Stimulated activated CD8-positive, alpha-beta memory T cell treated with anti-CD3 and anti-CD28 coated beads, Interleukin-4, amount 100 ng/mL, for 4 hours (primary cell): ENCODE data around the gene TATDN3.
"Not testable (repeated sequence)": the region's sequence is repeated elsewhere in the genome, so short reads cannot be mapped to it uniquely, and the experiment has no call there.

Experiments
- DNase-seq, 2 donors: peaks; one replicate each; pipeline ENCODE4 v3.0.0-alpha.2; 2020; ENCODE audit warnings: low read depth in 2 of 2, low spot score in 1 of 2

The TATDN3 gene

GRCh38 chr1:212775241-212775640, 16.5 kb upstream of the TATDN3 start:
- no peak for DNase-seq

- no peak for DNase-seq
Observed at GRCh38 chr1:212777151-212777550, 14.5 kb upstream of the TATDN3 start.

GRCh38 chr1:212779086-212779485, 12.6 kb upstream of the TATDN3 start:
- DNase-seq: not testable (repeated sequence)

- DNase-seq: no peak
Observed at GRCh38 chr1:212780759-212781158, 10.9 kb upstream of the TATDN3 start.

GRCh38 chr1:212781225-212781624, 10.5 kb upstream of the TATDN3 start:
- no peak for DNase-seq

- DNase-seq: no peak
Observed at GRCh38 chr1:212782422-212783154, 9.1 kb upstream of the TATDN3 start.

GRCh38 chr1:212783976-212784375, 7.7 kb upstream of the TATDN3 start:
- DNase-seq: no peak

- DNase-seq: no peak
Observed at GRCh38 chr1:212785871-212786270, 5.8 kb upstream of the TATDN3 start.

GRCh38 chr1:212791261-212791675, 426 bp upstream of the TATDN3 start:
- DNase-seq: no peak

GRCh38 chr1:212792396-212792908, 758 bp downstream of the TATDN3 start:
- no peak for DNase-seq

- DNase-seq: no peak
Observed at GRCh38 chr1:212794561-212795014, 2.9 kb downstream of the TATDN3 start.

GRCh38 chr1:212797681-212798080, 6.0 kb downstream of the TATDN3 start:
- no peak for DNase-seq

- no peak for DNase-seq
Observed at GRCh38 chr1:212805767-212806166, 14.1 kb downstream of the TATDN3 start.

GRCh38 chr1:212814537-212815334, 23.0 kb downstream of the TATDN3 start:
- DNase-seq: no peak

- no peak for DNase-seq
Observed at GRCh38 chr1:212816567-212817278, 25.0 kb downstream of the TATDN3 start.

- no peak for DNase-seq
Observed at GRCh38 chr1:212819726-212820125, 28.0 kb downstream of the TATDN3 start.

GRCh38 chr1:212820969-212821368, 29.3 kb downstream of the TATDN3 start:
- no peak for DNase-seq

GRCh38 chr1:212822956-212823355, 31.3 kb downstream of the TATDN3 start:
- no peak for DNase-seq

- no peak for DNase-seq
Observed at GRCh38 chr1:212824201-212824600, 32.5 kb downstream of the TATDN3 start.

- no peak for DNase-seq
Observed at GRCh38 chr1:212825798-212826452, 34.2 kb downstream of the TATDN3 start.

- DNase-seq: no peak
Observed at GRCh38 chr1:212827171-212827776, 35.6 kb downstream of the TATDN3 start.
